ENCODE data around the gene DIS3L2.
"Not testable (repeated sequence)": the region's sequence is repeated elsewhere in the genome, so short reads cannot be mapped to it uniquely, and the experiment has no call there.

DIS3L2 gene

DNA sequence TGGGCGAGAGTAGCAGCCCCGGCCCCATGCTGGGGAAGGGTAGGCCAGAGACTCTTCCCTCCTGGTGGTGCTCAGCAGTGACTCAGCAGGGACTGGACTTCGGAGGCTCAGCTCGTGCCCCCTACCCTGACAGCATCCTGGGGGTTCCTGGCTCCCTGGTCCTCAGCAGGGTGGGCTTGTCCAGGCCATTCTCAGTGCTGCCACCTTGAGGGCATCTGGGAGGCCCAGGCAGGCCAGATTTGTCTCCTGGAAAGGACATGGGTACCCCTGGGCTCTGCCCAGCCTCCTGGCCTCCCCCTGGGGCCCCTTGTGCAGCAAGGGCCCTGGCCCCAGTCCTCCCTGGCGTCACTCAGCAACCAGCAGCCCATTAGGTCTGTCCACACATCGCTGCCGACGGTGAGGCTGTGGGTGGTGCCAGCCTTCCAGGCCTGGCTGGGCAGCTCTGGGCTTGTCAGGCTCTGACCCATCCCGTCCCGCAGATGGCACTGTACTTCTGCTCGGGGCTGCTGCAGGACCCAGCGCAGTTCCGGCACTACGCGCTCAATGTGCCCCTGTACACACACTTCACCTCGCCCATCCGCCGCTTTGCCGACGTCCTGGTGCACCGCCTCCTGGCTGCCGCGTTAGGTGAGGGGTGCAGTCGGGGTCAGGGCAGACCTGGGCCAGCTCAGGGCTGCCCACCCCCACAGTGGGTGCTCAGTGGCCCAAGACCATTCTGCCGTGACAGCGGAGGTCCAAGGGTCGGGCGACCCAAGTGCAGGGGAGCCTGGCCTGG lies 372.0 kb downstream of the DIS3L2 start:
- in situ Hi-C loops (cut with MboI; ENCODE audit: low pct_unique_long_range_greater_than_20kb, low sequenced_read_pairs, unreplicated experiment) = no loop called here
- TF ChIP-seq, protein P1, sequence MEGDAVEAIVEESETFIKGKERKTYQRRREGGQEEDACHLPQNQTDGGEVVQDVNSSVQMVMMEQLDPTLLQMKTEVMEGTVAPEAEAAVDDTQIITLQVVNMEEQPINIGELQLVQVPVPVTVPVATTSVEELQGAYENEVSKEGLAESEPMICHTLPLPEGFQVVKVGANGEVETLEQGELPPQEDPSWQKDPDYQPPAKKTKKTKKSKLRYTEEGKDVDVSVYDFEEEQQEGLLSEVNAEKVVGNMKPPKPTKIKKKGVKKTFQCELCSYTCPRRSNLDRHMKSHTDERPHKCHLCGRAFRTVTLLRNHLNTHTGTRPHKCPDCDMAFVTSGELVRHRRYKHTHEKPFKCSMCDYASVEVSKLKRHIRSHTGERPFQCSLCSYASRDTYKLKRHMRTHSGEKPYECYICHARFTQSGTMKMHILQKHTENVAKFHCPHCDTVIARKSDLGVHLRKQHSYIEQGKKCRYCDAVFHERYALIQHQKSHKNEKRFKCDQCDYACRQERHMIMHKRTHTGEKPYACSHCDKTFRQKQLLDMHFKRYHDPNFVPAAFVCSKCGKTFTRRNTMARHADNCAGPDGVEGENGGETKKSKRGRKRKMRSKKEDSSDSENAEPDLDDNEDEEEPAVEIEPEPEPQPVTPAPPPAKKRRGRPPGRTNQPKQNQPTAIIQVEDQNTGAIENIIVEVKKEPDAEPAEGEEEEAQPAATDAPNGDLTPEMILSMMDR (IDR thresholded peaks at IDR 0.05; ENCODE audit: extremely low read depth, insufficient read depth, missing control alignments) = peak; percentile 55

DNA sequence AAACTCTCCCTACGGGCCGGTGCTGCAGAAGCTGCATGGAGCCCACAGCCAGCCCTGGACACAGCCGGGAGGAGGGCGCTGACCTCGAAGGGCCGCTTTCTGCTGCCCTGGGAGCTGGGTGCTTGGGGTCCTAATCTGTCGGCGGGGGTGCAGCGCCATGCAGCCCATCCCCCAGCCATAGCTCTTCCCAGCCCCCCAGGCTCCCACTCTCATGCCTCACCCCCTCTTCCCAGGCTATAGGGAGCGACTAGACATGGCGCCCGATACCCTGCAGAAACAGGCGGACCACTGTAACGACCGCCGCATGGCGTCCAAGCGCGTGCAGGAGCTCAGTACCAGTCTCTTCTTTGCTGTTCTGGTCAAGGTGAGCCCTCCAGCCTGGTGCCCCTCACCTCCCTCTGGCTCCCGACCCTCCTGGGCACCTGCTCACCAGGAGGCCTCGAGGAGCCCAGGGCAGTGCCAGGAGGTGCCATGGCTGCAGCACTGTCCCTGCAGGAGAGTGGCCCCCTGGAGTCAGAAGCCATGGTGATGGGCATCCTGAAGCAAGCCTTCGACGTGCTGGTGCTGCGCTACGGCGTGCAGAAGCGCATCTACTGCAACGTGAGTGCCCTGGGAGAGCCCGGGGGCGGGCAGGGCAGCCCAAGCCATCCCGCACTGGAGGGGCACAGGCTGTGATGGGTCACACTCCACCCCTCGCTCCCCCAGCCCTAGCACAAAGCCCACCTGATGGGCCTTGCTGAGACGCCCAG lies 372.8 kb downstream of the DIS3L2 start:
- DNase-seq (ENCODE audit: low spot score); in situ Hi-C loops (cut with MboI; ENCODE audit: low pct_unique_long_range_greater_than_20kb, low sequenced_read_pairs, unreplicated experiment): not testable (repeated sequence)

More for the DNA sequence above, 372.0 kb downstream of the DIS3L2 start:
- DNase-seq (ENCODE audit: low spot score) = no peak

DNA sequence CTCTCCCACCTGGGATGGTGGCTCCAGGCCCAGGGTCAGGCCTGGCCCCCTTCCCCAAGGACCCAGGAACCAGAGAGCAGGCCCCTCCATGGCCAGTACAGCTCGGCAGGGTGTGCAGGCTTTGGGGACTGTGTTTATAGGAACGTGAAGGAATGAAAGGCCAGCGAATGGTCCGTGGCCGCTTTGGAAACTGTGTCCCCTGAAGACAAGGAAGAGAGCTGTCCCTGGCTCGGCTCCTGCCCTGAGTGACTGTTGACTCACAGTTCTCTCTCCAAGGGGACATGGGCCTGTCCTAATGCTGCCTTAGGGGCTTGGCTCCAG lies 373.3 kb downstream of the DIS3L2 start:
- DNase-seq (ENCODE audit: low spot score); in situ Hi-C loops (cut with MboI; ENCODE audit: low pct_unique_long_range_greater_than_20kb, low sequenced_read_pairs, unreplicated experiment): not testable (repeated sequence)

DNA sequence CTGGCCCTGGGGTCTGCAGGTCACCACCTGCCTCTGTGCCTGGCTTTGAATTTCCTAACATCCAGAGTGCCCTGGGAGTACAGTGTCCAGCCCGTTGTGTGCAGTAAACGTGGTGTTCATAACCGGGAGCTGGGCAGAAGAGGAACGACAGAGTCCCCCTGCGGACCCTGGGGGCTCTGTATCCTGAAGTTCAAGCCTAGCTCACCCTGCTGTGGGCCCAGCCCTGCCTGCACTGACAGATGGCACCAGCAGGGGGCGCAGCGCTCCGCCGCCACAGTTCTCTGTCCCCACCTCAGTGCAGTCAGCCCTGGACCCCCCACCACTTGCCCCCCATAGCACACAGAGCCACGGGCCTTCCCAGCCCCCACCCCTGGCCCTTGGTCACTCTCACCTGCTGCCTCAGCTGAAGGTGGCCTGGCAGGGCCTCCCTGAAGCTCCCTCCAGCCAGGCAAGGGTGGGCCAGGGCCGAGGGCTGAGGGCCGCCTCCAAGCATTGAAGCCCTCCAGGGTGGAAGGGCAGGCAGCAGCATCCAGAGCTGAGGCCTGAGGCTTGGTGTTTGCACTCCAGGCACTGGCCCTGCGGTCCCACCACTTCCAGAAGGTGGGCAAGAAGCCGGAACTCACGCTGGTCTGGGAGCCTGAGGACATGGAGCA lies 373.8 kb downstream of the DIS3L2 start:
- TF ChIP-seq, protein P1 (IDR thresholded peaks at IDR 0.05; ENCODE audit: extremely low read depth, insufficient read depth, missing control alignments) = peak; percentile 24
- DNase-seq (ENCODE audit: low spot score); in situ Hi-C loops (cut with MboI; ENCODE audit: low pct_unique_long_range_greater_than_20kb, low sequenced_read_pairs, unreplicated experiment): not testable (repeated sequence)

DNA sequence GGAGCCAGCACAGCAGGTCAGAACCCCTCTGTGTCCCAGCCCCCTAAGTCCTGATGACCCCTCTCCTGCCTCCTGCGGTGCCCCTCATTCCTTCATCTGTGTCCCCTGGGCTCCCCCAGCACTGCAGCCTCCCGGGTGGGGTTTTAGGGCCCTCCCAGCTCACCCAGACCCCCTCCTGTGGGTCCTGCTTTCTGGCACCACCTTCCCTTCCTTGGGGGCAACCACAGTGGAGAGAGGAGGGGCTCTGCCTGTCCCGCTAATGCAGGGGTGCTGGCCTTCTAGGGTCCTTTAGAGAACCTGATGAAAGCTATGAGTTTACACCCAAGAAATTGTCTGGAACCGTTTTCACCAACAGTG lies 374.3 kb downstream of the DIS3L2 start:
- in situ Hi-C loops (cut with MboI; ENCODE audit: low pct_unique_long_range_greater_than_20kb, low sequenced_read_pairs, unreplicated experiment) = no loop called here
- TF ChIP-seq, protein P1 (IDR thresholded peaks at IDR 0.05; ENCODE audit: extremely low read depth, insufficient read depth, missing control alignments) = no peak
- DNase-seq (ENCODE audit: low spot score) = no peak

DNA sequence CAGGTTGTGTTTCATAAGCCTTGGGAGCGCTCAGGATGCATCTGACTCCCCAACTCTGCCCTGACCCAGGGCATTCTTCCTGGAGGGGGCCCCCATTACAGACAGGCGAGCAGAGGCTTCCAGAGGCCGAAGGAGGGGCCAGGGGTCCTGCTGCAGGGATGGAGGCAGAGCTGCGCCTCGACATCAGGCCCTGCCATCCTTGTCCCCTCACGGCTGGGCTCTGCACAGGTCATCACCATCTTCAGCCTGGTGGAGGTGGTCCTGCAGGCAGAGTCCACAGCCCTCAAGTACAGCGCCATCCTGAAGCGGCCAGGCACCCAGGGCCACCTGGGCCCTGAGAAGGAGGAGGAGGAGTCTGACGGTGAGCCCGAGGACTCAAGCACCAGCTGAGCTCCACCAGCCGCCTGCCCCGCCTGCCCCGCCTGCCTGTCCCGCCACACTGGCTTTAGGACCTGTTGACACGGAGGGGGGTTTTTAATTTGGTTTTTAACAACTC lies 374.8 kb downstream of the DIS3L2 start:
- DNase-seq (ENCODE audit: low spot score) = no peak
- TF ChIP-seq, protein P1 (IDR thresholded peaks at IDR 0.05; ENCODE audit: extremely low read depth, insufficient read depth, missing control alignments) = no peak
- in situ Hi-C loops (cut with MboI; ENCODE audit: low pct_unique_long_range_greater_than_20kb, low sequenced_read_pairs, unreplicated experiment) = no loop called here

DNA sequence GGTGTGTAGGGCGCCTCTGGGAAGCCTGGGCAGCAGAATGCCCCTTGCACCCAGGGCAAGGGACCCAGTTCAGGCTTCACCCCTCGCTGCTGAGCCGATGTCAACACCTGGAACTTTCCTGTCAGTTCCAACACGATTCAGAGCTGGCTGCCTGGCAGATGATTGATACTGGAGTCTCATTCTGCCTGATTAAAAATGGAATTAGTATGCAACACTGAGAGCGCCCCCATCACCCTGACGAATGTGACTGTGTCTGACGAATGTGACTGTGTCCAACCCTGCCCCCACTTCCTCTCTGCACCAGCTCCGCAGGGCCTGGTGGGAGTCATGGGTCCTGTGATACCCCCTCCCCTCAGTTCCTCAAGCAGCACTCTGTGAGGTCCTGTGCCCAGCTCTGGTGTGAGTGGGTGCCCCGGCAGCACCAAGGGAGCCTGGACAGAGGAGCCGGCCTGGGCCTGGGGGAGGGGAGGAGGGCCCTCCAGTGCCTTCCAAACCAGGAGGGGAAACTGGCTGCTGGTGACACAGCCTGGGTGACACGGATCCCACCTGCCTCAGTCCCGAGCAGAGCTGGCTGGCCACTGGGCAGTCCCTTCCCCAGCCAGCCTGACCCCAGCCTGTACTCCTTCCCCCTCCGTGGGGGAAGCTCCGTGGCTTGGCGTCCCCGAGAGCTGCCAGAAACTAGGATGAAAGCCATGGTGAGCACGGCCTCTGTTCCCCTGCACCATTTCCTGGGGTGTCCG lies 375.6 kb downstream of the DIS3L2 start:
- TF ChIP-seq, protein P1 (IDR thresholded peaks at IDR 0.05; ENCODE audit: extremely low read depth, insufficient read depth, missing control alignments) = no peak
- in situ Hi-C loops (cut with MboI; ENCODE audit: low pct_unique_long_range_greater_than_20kb, low sequenced_read_pairs, unreplicated experiment) = no loop called here
- no peak for DNase-seq (ENCODE audit: low spot score)

DNA sequence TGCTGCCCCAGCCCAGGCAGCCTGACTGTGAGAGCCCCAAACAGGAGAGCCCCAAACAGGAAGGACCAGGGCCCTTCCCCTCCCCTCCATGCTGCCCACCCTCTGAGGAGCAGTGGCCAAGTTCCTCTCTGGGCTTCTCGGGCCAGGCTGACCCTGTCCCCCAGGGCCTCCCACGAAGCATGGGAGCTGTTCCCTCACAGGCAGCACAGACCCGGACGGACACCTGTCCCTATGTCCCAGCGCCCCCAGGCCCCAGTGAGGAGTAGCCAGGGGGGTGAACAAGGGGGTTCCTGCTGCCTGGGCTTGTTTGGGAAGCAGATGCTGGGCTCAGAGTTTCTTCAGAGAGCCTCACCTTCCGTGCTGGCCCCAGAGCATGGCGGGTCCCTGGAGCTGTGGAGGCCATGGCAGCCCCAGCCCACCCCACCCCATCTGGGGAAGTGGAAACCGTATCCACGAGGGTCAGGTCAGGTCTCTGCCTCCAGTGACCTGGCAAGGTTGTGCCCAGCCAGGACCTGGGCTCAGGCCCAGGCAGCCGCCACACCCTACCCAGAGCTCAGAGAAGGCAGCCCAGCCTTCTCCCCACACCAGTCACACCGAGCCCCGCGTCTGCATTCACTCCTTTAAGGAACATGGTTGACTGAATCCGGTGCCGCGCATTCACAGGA lies 376.7 kb downstream of the DIS3L2 start:
- in situ Hi-C loops (cut with MboI; ENCODE audit: low pct_unique_long_range_greater_than_20kb, low sequenced_read_pairs, unreplicated experiment); DNase-seq (ENCODE audit: low spot score): not testable (repeated sequence)

Measured in GM13977 (cell line).